ENCODE data around the gene AGXT2.
A peak's percentile ranks its signal among the peaks of the same experiment; 100 is the strongest.
"Not testable (repeated sequence)": the region's sequence is repeated elsewhere in the genome, so short reads cannot be mapped to it uniquely, and the experiment has no call there.

Gene AGXT2

GRCh38 chr5:35050541-35051126, 2.9 kb upstream of the AGXT2 start:
- no peak for DNase-seq

- DNase-seq, result no peak
Measured at GRCh38 chr5:35048910-35049309, 1.2 kb upstream of the AGXT2 start.

GRCh38 chr5:35046774-35047173, 975 bp downstream of the AGXT2 start:
- no peak for DNase-seq

GRCh38 chr5:35045280-35045679, 2.5 kb downstream of the AGXT2 start:
- no peak for DNase-seq

GRCh38 chr5:35044649-35045048, 3.1 kb downstream of the AGXT2 start:
- DNase-seq, result no peak

GRCh38 chr5:35042781-35043180, 5.0 kb downstream of the AGXT2 start:
- no peak for DNase-seq

GRCh38 chr5:35041261-35041660, 6.5 kb downstream of the AGXT2 start:
- DNase-seq, result no peak

- no peak for DNase-seq
Measured at GRCh38 chr5:35038891-35039290, 8.9 kb downstream of the AGXT2 start.

GRCh38 chr5:35036536-35036935, 11.2 kb downstream of the AGXT2 start:
- DNase-seq, result no peak

- not testable (repeated sequence) for DNase-seq
Measured at GRCh38 chr5:35035929-35036328, 11.8 kb downstream of the AGXT2 start.

GRCh38 chr5:35035271-35035670, 12.5 kb downstream of the AGXT2 start:
- DNase-seq, result no peak

- DNase-seq, result no peak
Measured at GRCh38 chr5:35032356-35032755, 15.4 kb downstream of the AGXT2 start.

- no peak for DNase-seq
Measured at GRCh38 chr5:35031276-35031675, 16.5 kb downstream of the AGXT2 start.

GRCh38 chr5:35030426-35031100, 17.2 kb downstream of the AGXT2 start:
- DNase-seq, result peak; percentile 28

- DNase-seq, result no peak
Measured at GRCh38 chr5:35029333-35029732, 18.4 kb downstream of the AGXT2 start.

- DNase-seq, result no peak
Measured at GRCh38 chr5:35026941-35027340, 20.8 kb downstream of the AGXT2 start.

- DNase-seq, result no peak
Measured at GRCh38 chr5:35026280-35026840, 21.4 kb downstream of the AGXT2 start.

GRCh38 chr5:35024911-35025510, 22.7 kb downstream of the AGXT2 start:
- no peak for DNase-seq

- no peak for DNase-seq
Measured at GRCh38 chr5:35023391-35024178, 24.2 kb downstream of the AGXT2 start.

- DNase-seq, result no peak
Measured at GRCh38 chr5:35016174-35017051, 31.3 kb downstream of the AGXT2 start.

- no peak for DNase-seq
Measured at GRCh38 chr5:35015063-35015462, 32.7 kb downstream of the AGXT2 start.

- no peak for DNase-seq
Measured at GRCh38 chr5:35012796-35013195, 35.0 kb downstream of the AGXT2 start.

Data from OCI-M1 (cell line).